Heart right ventricle (tissue), 16 donors: Measurements from ENCODE around the gene SPTSSA. TPM values are rescaled to one million over a fixed set of nuclear protein-coding genes. Genes with fewer than 3 reads are reported as not detected.

ENCODE experiments used
- ATAC-seq, 8 donors: fragments of 200-7000 bp; cut with Tn5 transposase; one replicate each; pipeline ENCODE4 v1.9.1; 2020; ENCODE audit warnings: mild to moderate bottlenecking in 8 of 8, moderate library complexity in 8 of 8, moderate number of reproducible peaks in 1 of 8
- DNase-seq, 2 donors: peaks; one replicate each; pipeline ENCODE4 v3.0.0-alpha.2; 2020
- H3K27ac ChIP-seq, 10 donors: fragments of 200-600 bp; sonication (generic) in 2 of 10; one replicate each; pipeline versions ENCODE4 v1.5.0 to v1.8.0; 2020 to 2022; ENCODE audit warnings: mild to moderate bottlenecking in 3 of 10
- H3K27me3 ChIP-seq, 7 donors: fragments of 200-600 bp; one replicate each; pipeline ENCODE4 v1.8.0; 2021 to 2022; ENCODE audit warnings: mild to moderate bottlenecking in 2 of 7
- H3K36me3 ChIP-seq, 9 donors: fragments of 200-600 bp; sonication (generic) in 1 of 9; one replicate each; pipeline versions ENCODE4 v1.5.0 to v1.8.0; 2020 to 2022; ENCODE audit warnings: mild to moderate bottlenecking in 2 of 9
- H3K4me1 ChIP-seq, 9 donors: fragments of 200-600 bp; sonication (generic) in 1 of 9; one replicate each; pipeline versions ENCODE4 v1.5.0 to v1.8.0; 2020 to 2022; ENCODE audit warnings: mild to moderate bottlenecking in 4 of 9
- H3K4me3 ChIP-seq, 10 donors: fragments of 200-600 bp; sonication (generic) in 2 of 10; one replicate each; pipeline versions ENCODE4 v1.5.0 to v1.8.0; 2020 to 2022; ENCODE audit warnings: mild to moderate bottlenecking in 7 of 10, moderate library complexity in 2 of 10
- H3K9me3 ChIP-seq, 11 donors: fragments of 200-600 bp in 10 of 11; sonication (generic) in 2 of 11; one replicate each; pipeline versions ENCODE4 v1.5.0 to v1.8.0; 2013 to 2022; ENCODE audit warnings: mild to moderate bottlenecking in 2 of 11, control low read depth in 1 of 11, moderate library complexity in 1 of 11
- WGBS, 2 donors: extraction: QIAGEN DNeasy Blood & Tissue Kit; methylation state at CpG; one replicate each; pipeline ENCODE4 v1.1.7; 2013; ENCODE audit warnings: inconsistent platforms in 1 of 2; 5-methylcytosine and 5-hydroxymethylcytosine counted together
- intact Hi-C, 10 donors: fragments of 100-400 bp; cut with DNase I; formaldehyde crosslinking; loops; one replicate each; pipeline versions ENCODE4 v1.11.1 to v1.14.2; 2022
- polyA plus RNA-seq, 2 donors: library from polyadenylated mRNA; stranded (reverse); fragments of 200-250 nt; gene quantifications; one replicate each; pipeline ENCODE4 v1.2.3, GENCODE V29; 2013
- total RNA-seq, 10 donors: library from RNA; stranded (reverse); fragmentation: NEBNext Ultra II Directional in 3 of 10; extraction: Animal tissue kit (Norgen Biotek cat#: 25700) in 3 of 10; gene quantifications; one replicate each; pipeline versions ENCODE4 v1.2.1 to v1.2.4, GENCODE V29; 2021 to 2023
- TF ChIP-seq, protein P1 (sequence below), 9 donors: fragments of 200-600 bp; sonication (generic) in 2 of 9; IDR thresholded peaks; one replicate each; pipeline versions ENCODE4 v1.5.0 to v1.8.0; 2021 to 2022; ENCODE audit warnings: antibody characterized with exemption in 9 of 9, mild to moderate bottlenecking in 5 of 9, moderate library complexity in 1 of 9
- donor health status: Arrhythmogenic right ventricular cardiomyopathy.
- donor health status: ischemic (EF 13 %, LVEDD 7.1; RV severe dilation, severe dysfunction).
- donor health status: healthy with polysubstance abuse.
- donor health status: DM: no; HTN: yes; CAD: no.
- donor health status: DM: no; HTN: no; CAD: no.
- donor health status: ischemic (EF 25% LVEDD 6.9; RV normal size, moderate dysfunction).
- donor health status: ischemic (EF 25% LVEDD 5.7; RV mildly dilated, moderate dysfunction).
- donor health status: healthy.
- donor health status: DM: yes; HTN: yes; CAD: no.
- donor health status: Ischemic cardiomyopathy.
- donor health status: ischemic (EF 35%, LVEDD 5.7; RV mildly dilated, moderate dysfunction).
- donor health status: nonischemic (EF 11% LVEDD 7.7; RV severe dilation, severe dysfunction).
- donor health status: DM: yes; HTN: yes; CAD: no.
- donor health status: PGD.
- donor health status: ischemic (EF 29% LVEDD 5.4; RV normal size, mild dysfunction).
- donor health status: nonischemic (EF 23%, LVEDD 6.1; RV moderate dilation, normal function).

SPTSSA gene
- total and polyA plus RNA-seq, 12 donors, result 9.7 to 30.7 (median 12.8) TPM

GRCh38 chr14:34466691-34467090 is 4.7 kb upstream of the SPTSSA start:
- TF ChIP-seq, protein P1, sequence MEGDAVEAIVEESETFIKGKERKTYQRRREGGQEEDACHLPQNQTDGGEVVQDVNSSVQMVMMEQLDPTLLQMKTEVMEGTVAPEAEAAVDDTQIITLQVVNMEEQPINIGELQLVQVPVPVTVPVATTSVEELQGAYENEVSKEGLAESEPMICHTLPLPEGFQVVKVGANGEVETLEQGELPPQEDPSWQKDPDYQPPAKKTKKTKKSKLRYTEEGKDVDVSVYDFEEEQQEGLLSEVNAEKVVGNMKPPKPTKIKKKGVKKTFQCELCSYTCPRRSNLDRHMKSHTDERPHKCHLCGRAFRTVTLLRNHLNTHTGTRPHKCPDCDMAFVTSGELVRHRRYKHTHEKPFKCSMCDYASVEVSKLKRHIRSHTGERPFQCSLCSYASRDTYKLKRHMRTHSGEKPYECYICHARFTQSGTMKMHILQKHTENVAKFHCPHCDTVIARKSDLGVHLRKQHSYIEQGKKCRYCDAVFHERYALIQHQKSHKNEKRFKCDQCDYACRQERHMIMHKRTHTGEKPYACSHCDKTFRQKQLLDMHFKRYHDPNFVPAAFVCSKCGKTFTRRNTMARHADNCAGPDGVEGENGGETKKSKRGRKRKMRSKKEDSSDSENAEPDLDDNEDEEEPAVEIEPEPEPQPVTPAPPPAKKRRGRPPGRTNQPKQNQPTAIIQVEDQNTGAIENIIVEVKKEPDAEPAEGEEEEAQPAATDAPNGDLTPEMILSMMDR (IDR thresholded peaks at IDR 0.05), result no peak
- intact Hi-C loops, result loop anchor here in 3 of 10 donors (5.0 to 10.0 kb wide), 2 partner anchors 68 to 71 kb away; partner anchors contain the start of gene EAPP (in 3 of the 3)

DNA sequence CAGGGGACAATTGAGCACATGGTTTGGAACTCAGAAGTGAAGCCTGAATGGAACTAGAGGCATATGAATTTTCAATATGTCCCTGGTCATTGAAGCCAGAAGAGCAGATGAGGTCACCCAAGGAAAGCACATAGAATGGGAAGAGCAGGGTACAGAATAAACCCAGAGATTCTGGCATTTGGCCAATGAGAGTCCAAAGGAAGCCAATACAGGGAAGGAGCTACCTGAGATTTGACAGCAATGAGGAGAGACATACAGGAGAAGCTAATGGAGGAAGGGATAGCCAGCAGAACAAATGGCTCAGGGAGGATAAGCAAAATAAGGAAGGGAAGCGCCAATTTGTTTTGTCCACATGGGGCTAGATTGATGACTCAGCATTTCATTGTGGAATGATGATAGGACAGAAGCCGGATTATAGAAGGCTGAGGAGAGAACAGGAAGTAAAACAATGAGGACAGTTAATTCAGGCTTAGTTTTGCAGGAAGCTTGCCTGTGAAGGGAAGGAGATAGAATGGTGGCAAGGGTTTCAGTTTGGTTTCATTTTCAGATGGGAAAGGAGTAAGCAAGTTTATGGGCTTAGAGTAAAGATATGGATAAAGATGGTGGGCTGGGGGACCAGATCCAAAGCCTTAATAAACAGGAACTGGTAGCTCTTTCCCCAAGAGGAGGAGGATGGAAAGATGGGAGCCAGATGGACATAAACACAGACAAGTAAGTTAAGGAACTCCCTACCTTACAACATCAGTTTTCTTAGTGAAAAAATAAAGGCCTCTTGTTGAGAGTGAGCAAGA is 3.2 kb upstream of the SPTSSA start:
- no peak for ATAC-seq
- WGBS, 2 donors, result 31 to 41% methylated on average over 2 of the region's 2 CpGs
- DNase-seq, result no peak
- Histone ChIP-seq H3K4me3 (no peak overlapping the region), H3K4me1 (peaks cover 0 to 28% (median 13%) of the 10 kb centered on the region in 9 donors), H3K27me3 (no peaks in the 10 kb centered on the region), H3K9me3 (no peaks in the 10 kb centered on the region), H3K27ac (peak overlapping the region in 2 of 10 donors; percentile 53 to 76), H3K36me3 (no peaks in the 10 kb centered on the region)
- TF ChIP-seq, protein P1 (IDR thresholded peaks at IDR 0.05), result no peak
- intact Hi-C loops, result loop anchor here in 3 of 10 donors (5.0 to 10.0 kb wide), 2 partner anchors 70 to 72 kb away; partner anchors contain the start of gene EAPP (in 3 of the 3)

More at GRCh38 chr14:34466691-34467090, 4.7 kb upstream of the SPTSSA start:
- H3K36me3 ChIP-seq, result no peaks in the 10 kb centered on the region
- no peak overlapping the region for H3K4me3 ChIP-seq
- H3K9me3 ChIP-seq, result no peaks in the 10 kb centered on the region
- ATAC-seq (no peak), DNase-seq (no peak)
- peaks cover 0 to 16% (median 0%) of the 10 kb centered on the region in 9 donors for H3K4me1 ChIP-seq
- no peaks in the 10 kb centered on the region for H3K27me3 ChIP-seq
- WGBS, 2 donors, result 96 to 100% methylated on average over 2 of the region's 2 CpGs
- H3K27ac ChIP-seq, result no peak overlapping the region

DNA sequence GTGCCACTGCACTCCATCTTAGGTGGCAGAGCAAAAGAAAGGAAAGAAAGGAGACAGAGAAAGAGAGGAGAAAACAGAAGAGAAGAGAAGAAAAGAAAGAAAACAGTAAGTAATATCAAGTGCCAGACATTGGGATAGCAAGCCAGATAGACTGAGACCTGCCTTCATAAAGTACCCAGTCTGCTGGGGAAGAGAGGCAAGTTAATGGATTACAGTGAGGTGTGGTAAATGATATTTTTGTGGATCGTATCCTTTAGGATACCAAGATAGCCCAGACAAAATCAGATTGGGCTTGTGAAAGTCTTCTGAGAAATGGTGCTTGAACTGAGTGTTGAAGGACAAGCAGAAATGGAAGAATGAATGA is 1.5 kb upstream of the SPTSSA start:
- DNase-seq (no peak), ATAC-seq (no peak)
- no peaks in the 10 kb centered on the region for H3K36me3 ChIP-seq
- no peak overlapping the region for H3K4me3 ChIP-seq
- H3K27me3 ChIP-seq, result no peaks in the 10 kb centered on the region
- H3K9me3 ChIP-seq, result no peaks in the 10 kb centered on the region
- no peak overlapping the region for H3K27ac ChIP-seq
- H3K4me1 ChIP-seq, result peaks cover 0 to 38% (median 18%) of the 10 kb centered on the region in 9 donors
- intact Hi-C loops, result loop anchor here in 3 of 10 donors (5.0 to 10.0 kb wide), 2 partner anchors 71 to 74 kb away; partner anchors contain the start of gene EAPP (in 3 of the 3)
- 67 to 88% methylated on average over 1 of the region's 1 CpG for WGBS, 2 donors
- TF ChIP-seq, protein P1 (IDR thresholded peaks at IDR 0.05), result no peak

- DNase-seq (peak; percentile 47 to 48), ATAC-seq (peak; percentile 21 to 58 (median 48))
- intact Hi-C loops, result loop anchor here in 3 of 10 donors (5.0 to 10.0 kb wide), 2 partner anchors 73 to 76 kb away; partner anchors contain the start of gene EAPP (in 3 of the 3)
- peaks cover 0 to 9% (median 0%) of the 10 kb centered on the region in 9 donors for H3K36me3 ChIP-seq
- TF ChIP-seq, protein P1 (IDR thresholded peaks at IDR 0.05), result no peak
- H3K27me3 ChIP-seq, result no peaks in the 10 kb centered on the region
- peak overlapping the region; percentile 32 to 94 (median 90) for H3K27ac ChIP-seq
- peak overlapping the region; percentile 51 to 83 (median 68) for H3K4me3 ChIP-seq
- 1% methylated on average over 45 of the region's 45 CpGs for WGBS, 2 donors
- H3K9me3 ChIP-seq, result no peaks in the 10 kb centered on the region
- H3K4me1 ChIP-seq, result peaks cover 0 to 38% (median 18%) of the 10 kb centered on the region in 9 donors
Measured at GRCh38 chr14:34461334-34462131, 507 bp downstream of the SPTSSA start.
